NCI-H460 (cell line): ENCODE data around the gene CASP7. TPM values are rescaled to one million over a fixed set of nuclear protein-coding genes. Genes with fewer than 3 reads are reported as not detected.

Experiments used
- DNase-seq: peaks from one replicate; pipeline ENCODE4 v3.0.0-alpha.2; 2016; ENCODE audit warnings: low read depth; ENCODE audit errors: extremely low read depth
- total RNA-seq: library from RNA; depleted of rRNA; stranded (reverse); fragments of >200 nt; shearing (Covaris generic); gene quantifications from 2 replicates; pipeline ENCODE4 v1.2.3, GENCODE V29; 2014

CASP7 gene
- total RNA-seq, 1 experiment from 2014 or later = 121 TPM

DNA sequence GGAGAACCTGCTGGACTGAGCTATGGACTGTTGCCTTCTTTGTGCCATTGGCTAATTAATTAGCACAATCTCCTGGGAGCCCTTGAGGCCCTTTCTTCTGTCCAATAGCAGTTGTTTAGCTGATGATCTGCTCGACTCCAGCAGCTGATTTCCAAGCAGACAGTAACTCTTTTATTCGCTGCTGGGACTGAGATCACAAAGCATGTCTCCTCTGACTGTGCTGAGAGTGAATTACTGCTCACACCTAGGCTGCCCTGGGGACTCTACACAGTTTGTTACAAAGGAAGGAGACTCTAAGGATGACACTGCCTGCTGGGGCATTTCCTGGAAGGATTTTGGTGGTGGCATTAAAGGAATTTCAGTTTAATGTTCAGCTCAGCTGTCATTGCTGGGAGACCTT, 31.4 kb downstream of the CASP7 start:
- no peak for DNase-seq

DNA sequence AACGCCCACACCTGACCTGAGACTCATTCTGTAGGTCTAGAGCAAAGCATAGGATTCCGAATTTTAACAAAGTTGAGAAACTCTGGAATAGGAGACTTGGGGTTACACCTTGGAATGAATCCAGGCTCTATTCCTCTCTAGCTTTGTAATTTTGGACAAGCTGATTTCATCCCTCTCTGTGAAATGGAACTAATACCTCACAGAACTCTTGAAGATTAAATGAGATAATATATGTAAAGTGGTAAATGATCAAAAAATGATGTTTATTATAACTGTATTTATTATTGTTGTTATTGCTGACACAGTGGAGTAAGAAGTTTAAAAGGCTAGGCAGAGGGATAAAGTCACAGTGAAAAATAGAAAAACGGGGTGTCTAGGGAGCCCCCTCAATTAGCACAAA, 32.3 kb downstream of the CASP7 start:
- no peak for DNase-seq

DNA sequence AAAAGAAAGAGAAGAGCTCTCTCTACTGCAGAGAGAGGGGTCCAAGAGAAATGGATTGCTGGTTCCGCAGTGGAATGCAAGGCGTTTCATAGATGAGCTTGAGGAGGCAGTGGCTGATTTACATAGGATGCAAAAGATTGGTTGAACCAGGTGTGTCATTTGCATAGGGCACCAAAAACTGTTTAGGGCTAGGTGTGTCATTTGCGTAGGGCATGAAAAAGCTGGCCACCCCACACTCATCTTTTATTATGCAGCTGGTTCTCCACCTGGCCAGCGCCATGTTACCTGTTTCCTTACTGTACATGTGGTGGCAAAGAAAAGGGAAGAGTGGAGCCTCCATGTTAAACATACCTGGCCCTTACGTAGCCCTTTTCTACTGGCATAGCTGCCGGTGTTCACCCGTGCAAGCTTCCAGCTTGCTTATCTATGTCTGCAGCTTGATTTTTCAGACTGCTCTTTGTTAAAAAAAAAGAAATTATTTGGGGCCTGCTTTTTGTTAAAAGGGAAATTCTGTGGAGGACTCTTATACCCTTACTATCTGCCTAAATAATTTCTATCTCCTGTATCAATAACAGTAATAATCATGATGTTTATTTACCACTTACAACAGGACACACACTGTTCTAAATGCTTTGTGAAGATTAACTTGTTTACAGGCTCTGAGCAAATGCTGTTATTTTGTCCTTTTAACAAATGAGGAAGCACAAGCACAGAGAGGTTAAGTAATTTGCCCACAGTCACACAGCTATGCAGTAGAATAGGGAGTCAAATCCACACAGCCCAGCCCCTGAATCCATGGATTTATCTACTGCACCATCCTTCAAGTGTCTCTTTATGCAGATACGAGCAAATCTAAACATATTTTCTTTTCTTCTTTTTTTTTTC, 33.3 kb downstream of the CASP7 start:
- DNase-seq = no peak

DNA sequence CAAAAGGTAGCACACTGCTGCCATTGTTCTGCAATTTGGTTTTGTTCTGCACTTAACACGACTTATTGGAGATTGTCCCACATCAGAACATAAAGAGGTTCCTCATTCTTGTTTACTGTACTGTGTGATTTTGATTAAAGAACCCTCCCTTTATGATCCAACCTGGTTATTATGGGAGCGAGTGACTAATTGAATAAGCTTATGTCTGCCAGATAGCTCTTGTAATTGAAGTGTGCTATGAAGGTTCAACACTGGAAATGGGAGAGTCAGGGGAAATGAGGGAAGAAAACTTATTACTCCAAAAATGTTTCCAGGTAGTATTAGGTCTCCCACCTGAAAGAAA, 33.9 kb downstream of the CASP7 start:
- DNase-seq = no peak

DNA sequence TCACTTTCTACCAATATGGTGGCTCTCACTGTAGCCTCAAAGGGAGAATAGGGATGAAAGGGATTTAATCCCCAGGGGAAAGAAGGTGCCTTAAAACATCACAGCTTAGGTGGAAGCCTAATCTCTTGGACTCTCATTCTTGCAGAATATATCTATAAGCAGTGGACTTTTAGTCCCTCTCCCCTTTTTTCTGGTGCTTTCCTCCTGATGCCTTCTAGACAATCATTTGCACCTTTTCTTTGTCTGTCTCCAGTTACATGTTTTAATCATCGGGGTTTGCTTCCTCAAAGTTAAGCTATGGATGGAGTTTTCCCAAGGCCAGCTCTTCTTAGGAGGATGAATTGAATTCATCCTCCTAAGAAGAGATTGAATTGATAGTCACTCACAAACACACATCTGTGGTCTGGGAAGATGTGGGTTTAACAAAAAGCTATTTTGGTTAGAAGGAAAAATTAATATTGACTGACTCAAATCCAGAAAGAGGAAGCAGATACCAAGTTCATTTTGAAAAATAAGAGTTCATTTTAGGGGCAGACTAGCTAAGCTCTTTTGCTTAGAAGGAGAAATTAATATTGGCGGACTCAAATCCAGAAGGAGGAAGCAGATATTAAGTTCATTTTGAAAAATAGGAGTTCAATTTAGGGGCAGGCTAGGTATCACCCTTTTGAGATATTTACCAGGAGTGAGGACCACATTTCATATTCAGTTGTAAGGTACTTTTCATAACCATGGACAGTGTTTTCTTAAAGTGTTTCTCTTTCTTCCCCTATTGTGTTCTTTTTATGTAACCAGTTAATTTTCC, 36.6 kb downstream of the CASP7 start:
- no peak for DNase-seq

DNA sequence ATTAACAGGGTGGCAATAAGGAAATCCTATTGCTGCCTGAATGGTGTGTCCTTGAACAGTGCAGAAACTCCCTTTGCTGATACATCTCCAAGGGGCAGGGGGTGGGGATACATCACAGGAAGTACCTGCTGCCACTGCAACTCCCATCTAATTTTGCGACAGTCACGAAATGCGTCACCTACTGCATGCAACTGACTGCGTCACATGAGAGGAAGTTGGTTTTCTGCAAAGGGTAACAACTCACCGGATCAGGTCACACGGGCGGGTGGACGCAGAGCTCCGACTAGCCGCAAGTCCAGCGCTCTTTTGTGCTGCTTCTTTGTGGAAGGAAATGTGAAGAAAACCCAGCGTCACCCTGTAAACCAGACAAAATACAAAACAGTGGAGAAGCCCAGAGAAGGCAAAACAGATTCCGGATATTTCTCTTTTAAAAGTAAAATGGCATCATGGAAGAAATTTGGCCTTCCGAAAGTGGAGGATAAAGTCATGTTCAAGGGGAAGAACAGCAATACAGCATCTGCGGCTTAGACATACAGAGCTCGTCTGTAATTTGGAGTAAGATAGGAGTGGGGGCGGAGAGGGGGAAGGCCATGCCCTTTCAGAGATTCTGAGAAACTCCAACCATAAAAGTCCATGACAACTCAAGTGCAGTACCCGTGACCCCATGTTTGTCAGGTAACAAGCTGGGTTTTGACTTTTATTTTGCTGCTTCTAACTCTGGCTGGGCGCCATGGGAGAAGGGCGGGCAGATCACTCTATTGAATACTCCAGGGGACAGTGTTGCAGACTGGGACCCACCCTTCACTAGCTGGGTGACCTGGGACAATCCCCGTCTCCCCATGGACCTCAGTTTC, 39.5 kb downstream of the CASP7 start:
- DNase-seq = no peak

DNA sequence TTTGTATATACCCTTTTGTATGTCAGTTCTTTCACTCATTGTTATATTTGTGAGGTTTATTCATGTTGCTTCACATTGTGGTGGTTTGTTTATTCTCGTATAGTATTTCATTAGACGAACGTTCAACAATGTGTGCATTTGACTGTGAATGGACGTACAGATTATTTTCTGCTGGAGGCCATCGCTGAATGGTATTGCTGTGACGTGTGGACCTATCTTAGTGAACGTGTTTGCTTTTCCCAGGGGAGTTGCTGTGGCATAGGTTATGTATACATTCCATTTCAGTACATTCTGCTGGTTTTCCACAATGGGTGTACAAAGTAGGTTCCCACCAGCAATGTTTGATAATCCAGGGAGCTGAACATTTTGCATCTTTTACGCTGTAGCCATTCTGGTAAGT, 40.7 kb downstream of the CASP7 start:
- no peak for DNase-seq

DNA sequence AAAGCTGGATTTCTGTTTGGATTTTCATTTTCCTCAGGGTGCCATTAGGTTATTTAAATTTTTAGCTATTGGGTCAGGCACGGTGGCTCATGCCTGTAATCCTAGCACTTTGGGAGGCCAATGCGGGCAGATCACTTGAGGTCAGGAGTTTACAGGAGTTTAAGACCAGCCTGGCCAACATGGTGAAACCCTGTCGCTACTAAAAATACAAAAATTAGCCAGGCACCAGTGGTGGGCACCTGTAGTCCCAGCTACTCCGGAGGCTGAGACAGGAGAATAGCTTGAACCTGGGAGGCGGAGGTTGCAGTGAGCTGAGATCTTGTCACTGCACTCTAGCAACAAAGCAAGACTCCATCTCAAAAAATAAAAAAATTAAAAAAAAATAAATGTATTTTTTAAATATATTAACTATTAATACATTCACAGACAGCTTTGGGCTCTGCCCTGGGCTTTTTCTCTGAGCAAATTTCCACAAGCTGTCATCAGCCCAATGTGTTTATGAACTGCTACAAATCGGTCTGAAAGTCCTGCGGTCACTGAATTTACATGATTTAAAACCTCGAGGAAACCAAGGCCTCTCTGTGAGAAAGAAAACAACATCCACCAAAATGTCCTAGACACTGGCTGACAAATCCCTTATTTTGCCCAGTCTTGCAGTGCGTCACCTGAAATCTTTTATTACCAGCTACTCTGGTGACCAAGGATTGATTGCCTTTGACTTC, 52.6 kb downstream of the CASP7 start:
- DNase-seq = no peak

DNA sequence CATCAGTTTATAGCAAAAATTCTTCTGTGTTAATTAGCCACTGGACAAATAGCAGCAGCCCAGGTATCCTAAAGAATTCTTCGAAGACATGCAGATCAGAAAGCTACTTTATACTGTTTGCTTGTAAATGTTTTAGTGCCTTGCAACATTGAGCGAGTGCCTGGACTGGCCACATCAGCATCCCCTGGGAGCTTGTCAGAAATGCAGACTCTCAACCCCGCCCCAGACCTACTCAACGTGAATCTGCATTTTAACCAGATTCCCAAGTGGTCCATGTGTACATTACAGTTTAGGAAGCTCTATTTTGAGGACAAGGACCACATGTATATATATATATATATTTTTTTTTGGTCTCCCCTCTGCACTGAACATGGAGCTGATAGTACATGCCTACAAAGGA, 53.3 kb downstream of the CASP7 start:
- DNase-seq = no peak

DNA sequence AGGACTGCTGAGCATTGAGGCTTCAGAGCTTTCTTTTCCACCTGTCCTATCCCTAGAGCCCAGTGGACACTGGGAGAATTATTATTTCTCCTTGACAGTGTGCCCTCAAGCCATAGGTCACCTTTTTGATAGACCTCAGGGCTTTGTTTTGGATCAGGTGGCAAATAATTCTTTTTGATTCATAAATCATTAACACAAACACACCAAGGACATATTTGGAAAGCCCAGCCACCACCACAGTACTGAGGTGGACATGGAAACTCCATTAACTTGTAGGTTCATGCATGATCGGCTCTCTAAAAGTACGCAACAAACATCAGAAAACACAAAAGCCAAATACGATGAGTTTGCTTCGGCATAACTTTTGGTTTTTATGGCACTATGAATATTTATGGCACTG, 53.9 kb downstream of the CASP7 start:
- no peak for DNase-seq

DNA sequence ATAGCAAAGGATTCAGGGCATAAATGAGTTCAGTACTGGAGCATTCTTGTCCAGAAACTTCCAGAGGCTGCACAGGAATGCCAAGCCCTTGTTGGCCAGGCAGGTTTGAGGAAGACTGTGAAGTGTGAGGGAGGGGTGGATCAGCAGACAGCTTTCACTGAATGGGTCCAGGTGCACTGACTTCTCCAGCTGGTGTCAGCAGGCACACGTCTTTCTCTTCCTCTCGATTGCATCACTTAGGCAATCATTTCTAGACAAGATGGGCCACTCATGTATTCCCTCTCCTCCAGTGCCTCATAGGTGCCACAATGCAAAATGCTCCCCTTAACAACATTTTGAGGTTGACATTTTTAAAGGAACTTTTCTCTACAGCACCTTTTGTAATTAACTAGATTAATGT, 56.2 kb downstream of the CASP7 start:
- DNase-seq = no peak

DNA sequence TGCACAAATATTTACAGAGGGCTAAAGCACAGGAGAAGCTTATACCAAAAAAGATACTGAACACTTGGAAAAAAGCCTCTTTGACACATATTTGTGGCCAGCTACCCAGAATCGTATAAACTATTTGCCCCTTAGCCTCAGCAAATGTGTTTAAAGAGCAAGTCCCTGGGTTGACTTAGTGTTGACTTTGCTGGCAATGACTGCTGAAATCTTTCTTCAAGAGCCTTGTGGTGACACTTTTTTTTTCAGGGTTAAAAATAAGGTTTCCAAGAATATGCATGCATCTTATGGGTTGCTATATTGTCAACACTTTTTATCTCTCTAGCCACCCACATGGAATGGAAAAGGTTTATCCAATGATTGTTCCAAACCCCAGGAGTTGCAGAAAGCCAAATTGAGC, 56.9 kb downstream of the CASP7 start:
- no peak for DNase-seq

DNA sequence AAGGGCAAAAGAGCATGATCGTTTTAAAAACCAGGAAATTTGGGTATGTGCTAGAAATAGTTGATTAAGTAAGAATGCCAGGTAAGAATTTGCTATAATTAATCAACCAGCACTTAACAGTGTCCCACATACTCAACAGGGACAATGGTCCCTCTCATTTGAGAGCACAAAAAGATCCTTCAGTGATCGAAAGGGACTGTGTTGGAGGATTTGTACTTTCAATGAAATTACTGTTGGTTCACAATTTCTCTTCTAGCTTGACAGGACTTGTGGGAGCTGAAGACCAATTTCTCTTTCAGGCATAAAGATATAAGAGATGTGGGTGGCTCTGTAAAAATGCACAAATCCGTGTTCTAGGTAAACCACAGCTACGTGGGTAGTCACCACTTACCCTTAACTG, 59.3 kb downstream of the CASP7 start:
- no peak for DNase-seq

DNA sequence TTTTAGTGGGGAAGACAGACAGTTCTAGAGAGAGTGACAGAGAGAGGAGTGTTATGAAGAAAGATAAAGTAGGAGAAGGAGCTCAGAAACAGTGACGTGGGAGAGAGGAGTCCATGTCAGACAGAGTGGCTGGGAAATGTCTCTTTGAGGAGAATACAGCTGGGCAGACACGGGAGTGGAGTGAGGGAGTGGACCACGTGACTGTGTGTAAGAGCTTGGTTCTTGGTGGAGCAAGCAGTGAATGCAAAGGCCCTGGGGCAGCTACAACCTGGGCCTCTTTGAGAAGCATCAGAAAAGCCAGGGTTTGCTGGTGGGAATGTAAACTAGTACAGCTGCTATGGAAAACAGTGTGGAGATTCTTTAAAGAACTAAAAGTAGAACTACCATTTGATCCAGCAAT, 59.9 kb downstream of the CASP7 start:
- no peak for DNase-seq

DNA sequence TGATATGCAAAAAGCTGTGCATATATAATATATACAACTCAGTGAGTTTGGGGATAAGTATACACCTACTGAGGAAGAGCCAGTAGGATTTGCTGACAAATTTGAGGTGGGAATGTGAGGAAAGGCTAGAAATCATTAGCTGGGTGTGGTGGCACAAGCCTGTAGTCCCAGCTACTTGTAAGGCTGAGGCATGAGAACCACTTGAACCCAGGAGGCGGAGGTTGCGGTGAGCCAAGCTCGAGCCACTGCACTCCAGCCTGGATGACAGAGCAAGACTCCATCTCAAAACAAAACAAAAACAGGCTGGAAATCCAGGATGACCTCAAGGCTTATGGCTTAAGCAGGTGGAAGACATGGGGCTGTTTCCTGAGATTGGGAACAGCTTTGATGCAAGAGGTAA, 61.1 kb downstream of the CASP7 start:
- no peak for DNase-seq

DNA sequence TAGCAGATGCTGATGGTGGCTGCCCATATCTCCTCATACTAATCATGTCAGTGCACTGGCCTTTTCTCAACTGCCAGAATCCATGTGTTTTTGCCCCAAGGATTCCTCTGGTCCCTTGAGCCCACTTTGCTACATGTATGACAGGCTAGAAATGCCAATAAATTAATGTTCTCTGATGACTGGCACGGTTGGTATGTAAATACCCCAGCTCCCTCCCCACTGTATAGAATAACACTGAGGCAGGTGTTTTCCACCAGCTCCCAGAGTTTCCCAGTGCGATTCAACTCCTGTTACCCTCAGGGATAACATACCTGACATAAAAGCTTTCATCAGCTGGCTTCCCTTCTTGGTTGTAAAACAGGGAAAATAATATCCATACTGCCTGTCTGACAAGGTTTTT, 62.8 kb downstream of the CASP7 start:
- no peak for DNase-seq

DNA sequence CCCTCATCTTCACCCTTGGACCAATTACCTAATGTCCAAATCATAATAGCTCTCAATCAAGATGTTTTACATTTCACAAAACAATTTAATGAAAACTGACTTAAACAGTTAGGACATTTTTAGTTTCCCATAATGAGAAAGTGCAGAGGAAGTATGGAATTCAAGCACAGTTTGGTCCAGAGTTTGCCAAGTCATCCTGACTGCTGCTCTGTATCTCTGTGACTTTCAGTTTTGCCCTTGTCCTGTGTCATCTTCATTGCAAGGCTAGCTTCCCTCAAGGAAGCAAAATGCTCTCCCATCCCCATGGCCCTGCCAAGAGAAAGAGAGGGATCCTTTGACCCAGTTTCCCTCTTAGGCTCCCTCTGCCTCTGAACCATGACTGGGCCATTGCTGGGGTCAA, 63.9 kb downstream of the CASP7 start:
- peak; percentile 36 for DNase-seq

DNA sequence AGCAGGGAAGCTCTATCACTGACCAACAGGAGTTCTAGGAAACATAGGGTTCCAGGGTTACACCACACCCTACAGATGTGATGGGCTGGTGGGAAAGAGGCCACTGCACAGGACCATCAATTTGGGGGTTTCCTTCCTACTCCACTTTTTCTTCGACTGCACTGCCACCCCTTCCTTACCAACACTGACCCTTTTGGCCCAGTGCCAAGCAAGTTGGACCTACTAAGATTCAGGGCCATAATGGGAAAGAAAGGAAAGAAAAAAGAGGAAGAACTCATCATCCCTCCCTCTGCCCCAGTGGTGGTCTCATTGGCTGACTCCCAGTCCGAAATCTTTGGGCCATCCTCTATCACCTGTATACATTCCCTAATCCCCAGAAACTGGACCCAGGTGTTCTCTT, 65.7 kb downstream of the CASP7 start:
- no peak for DNase-seq

DNA sequence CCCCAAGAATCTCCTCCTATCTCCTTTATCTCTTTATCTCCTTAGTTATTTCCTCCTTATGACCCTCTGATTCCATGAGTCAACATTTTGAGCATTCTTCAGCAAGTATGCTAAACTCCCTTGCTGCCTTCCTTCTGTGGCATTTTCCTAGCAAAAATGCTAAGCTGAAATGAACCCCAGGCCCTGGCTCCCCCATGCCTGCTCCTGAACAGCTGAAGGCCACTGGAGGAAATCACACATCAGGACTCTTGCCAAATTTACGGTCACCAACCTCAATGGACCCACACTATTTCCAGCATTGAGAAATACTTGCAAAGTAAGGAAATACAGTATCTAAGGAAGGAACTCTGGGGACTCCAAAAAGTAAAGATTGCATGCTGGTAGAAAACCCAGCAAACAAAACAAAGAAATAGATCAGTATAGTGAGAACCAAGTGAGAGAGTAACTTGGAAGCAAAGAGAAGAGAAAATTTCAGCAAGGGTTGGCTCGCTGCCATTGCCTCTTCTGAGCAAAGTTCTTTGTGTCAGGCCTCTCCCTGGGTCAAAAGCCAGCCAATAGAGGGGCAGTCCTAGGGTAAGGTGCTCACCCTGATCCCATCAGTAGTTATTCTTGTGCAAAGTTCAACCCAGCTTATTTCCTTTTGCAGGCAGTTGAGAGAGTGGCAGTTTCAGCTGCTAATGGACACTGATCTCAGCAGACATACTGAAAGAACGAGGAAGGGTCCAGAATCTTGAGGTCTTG, 66.7 kb downstream of the CASP7 start:
- no peak for DNase-seq

DNA sequence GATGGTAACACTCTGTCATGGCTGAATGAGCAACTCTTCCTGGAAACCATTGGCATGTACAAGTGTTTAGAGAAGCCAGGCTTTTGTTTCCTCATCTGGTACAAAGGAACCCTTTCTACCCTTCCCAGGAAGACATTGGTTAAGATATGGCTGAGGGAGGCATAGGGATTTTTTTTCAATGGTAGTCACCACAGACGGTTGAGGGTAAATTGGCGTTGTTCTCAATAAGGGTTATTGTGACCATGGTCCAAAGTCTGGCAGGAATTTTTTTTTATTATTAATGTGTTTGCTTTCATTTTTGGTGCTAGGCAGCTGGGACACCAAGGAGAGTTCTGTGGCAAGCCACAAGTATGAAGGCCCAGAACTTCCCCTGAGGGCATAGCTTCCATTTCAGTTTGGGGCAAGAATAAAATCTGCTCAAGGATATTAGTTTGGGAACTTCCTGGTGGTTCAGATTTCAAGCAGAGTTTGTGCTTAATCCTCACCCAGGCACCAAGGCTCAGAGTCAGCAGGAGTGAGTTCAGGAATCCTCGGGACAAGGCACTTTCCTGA, 71.5 kb downstream of the CASP7 start, which contains the start of gene PLEKHS1:
Gene PLEKHS1 (plus strand): TSS at position 502 of the 552 bp plus-strand sequence. CDS start 3,596 bp downstream, outside the sequence.
- DNase-seq = no peak
